GM21786 (cell line): ENCODE measurements around the gene C5.
"Not testable (repeated sequence)": the region's sequence is repeated elsewhere in the genome, so short reads cannot be mapped to it uniquely, and the experiment has no call there.

ENCODE experiments used
- ATAC-seq: cut with Tn5 transposase; IDR thresholded peaks from one replicate; pipeline ENCODE4 v1.9.1; 2021; ENCODE audit not compliant: unreplicated experiment

C5 gene

GRCh38 chr9:121050128-121050988 is at the start of gene C5:
Gene C5 (minus strand): TSS chr9:121050275. CDS start chr9:121050246, 29 bp downstream.
- ATAC-seq, result no peak

- ATAC-seq, result no peak
Measured at GRCh38 chr9:121098567-121099198, 48.6 kb upstream of the C5 start.

DNA sequence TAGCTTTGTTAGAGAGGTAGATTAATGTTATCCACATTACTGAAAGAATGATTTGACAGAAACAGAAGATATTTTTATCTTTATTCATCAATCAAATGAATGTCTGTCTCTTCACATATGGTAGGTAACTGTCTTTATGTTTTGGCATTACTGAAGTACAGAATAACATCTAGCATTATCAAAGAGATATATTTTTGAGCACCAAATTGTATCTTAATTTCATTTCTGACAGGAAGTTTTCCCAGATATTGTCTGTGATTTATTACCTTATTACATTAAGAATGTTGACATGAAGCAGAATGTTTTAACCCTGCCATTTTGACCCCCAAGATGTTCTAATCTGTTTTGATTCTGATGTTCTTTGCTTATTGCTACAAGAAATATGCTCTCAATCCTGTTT is 45.0 kb upstream of the C5 start:
- ATAC-seq, result no peak

- ATAC-seq, result not testable (repeated sequence)
Measured at GRCh38 chr9:121090743-121091142, 40.7 kb upstream of the C5 start.

- ATAC-seq, result no peak
Measured at GRCh38 chr9:121088576-121088975, 38.5 kb upstream of the C5 start.

GRCh38 chr9:121085661-121086060 is 35.6 kb upstream of the C5 start:
- ATAC-seq, result no peak

DNA sequence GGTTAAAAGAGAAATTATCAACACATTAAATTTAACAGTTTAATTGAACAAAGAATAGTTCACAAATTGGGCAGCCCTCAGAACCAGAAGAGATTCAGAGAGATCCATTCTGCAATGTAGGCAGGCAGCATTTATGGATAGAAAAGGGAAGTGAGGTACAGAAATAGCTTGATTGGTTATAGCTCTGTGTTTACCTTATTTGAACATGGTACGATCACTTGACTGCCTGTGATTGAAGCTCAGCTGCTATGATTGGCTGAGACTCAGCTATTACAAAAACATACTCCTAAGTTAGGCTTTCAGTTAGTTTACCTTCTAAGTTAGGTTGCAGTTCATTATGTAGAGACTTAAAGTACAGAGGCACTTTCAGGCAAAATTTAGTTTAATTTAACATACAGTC is 32.0 kb upstream of the C5 start:
- no peak for ATAC-seq

GRCh38 chr9:121075251-121076036 is 25.4 kb upstream of the C5 start:
- no peak for ATAC-seq

GRCh38 chr9:121074370-121075250 is 24.5 kb upstream of the C5 start, which contains the start of gene CNTRL:
Gene CNTRL (plus strand): TSS chr9:121074955. CDS start chr9:121088327, 13,372 bp downstream.
- ATAC-seq, result peak; percentile 70

GRCh38 chr9:121073038-121073437 is 23.0 kb upstream of the C5 start:
- no peak for ATAC-seq

GRCh38 chr9:121071756-121072421 is 21.8 kb upstream of the C5 start:
- ATAC-seq, result peak; percentile 40

DNA sequence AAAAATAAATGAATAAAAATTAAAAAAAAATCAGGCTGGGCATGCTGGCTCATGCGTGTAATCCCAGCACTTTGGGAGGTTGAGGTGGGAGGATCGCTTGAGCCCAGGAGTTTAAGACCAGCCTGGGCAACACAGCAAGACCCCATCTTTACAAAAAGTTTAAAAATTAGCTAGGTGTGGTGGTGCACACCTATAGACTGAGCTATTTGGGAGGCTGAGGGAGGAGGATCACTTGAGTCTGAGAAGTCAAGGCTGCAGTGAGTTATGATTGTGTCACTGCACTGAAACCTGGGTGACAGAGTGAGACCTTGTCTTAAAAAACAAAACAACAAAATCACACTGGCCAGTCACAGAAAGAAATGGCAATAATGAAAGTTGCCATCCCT is 21.3 kb upstream of the C5 start:
- ATAC-seq, result peak; percentile 2

- no peak for ATAC-seq
Measured at GRCh38 chr9:121069396-121069795, 19.3 kb upstream of the C5 start.

GRCh38 chr9:121067640-121068039 is 17.6 kb upstream of the C5 start:
- no peak for ATAC-seq

- no peak for ATAC-seq
Measured at GRCh38 chr9:121066850-121067249, 16.8 kb upstream of the C5 start.

DNA sequence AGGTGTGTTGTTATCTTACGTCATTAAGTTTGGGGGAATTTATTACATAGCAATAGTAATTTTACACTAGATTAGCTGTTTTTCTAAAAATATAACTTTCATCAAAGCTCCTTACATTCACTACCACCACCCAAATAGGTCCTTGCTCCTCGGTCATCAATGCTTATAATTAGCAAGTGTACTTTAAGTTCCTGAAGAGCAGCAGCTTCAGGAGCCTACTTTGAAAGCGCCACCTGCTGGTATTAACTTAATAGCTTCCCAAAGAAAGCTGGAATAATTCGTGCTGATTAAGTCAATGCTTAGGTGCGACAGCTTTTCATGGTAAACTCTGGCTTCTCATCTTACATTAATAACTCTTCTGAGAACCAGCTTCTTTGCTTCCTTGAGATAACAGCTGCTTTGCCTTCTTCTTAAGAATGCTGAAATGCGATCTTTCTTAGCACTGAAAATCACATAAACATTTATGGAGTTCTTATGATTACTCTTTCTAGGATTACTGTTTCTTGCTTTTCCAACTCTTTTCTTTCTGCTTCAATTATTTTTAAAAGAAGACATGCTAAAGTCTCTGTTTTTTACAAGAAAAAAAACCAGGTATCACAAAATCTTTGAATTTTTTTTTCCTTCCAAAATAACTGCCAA is 10.0 kb upstream of the C5 start:
- no peak for ATAC-seq

- ATAC-seq, result no peak
Measured at GRCh38 chr9:121059513-121059912, 9.4 kb upstream of the C5 start.

DNA sequence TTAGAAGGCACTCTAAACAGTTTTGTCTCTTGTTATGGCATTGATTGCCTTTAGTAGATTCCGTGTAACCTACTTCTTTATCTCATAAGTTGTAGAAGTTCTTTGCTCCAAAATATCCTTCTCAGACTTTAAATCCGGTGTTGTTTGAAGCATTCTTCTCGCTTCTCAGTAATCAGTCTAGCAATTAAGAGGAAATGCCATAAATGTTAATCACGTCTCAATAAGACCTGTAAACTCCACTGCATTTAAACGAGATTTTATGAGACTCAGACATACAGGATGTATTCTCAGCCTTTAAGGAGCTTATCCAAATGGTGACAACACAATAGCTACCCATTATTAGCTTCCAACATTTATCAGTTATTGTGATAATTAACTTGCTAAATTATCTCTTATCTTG is 7.7 kb upstream of the C5 start:
- ATAC-seq, result no peak

DNA sequence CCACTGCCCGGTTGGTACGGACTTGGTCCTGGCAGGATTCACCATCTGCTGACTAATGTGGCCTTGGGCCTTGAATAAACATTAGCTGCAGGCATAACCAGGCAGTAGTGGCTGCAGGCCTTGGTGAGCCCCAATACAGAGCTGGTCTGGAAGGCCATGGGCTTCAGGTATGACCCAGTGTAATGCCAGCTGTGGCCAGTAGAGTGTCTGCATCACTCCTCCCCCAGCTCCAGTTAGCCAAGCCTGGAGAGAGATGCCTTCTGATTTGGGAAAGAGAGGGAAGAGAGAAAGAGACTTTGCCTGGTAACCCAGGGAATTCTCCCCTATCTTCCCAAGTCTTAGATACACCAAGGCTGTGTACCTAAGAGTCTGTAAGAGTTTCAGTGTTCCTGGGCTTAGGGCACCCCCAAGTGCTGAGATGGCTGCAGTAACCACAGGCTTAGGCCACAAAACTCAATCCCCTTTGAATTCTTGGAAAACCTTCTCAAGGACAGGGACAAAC is 5.6 kb upstream of the C5 start:
- ATAC-seq, result no peak
